RWPE2 (cell line): ENCODE data around the gene STX10.

Source experiments
- ATAC-seq: fragments of 200-7000 bp; cut with Tn5 transposase; 3 replicates; pipeline ENCODE4 v1.9.1; 2021; ENCODE audit warnings: low read depth
- DNase-seq: peaks from one replicate; pipeline ENCODE4 v3.0.0-alpha.2; 2020; ENCODE audit warnings: low spot score
- H3K27ac ChIP-seq: fragments of 450-650 bp; 2 replicates; pipeline ENCODE4 v1.5.1; 2017; ENCODE audit warnings: mild to moderate bottlenecking; ENCODE audit not compliant: poor library complexity, severe bottlenecking
- H3K27me3 ChIP-seq: fragments of 250-450 bp; sonication (Bioruptor Pico); 2 replicates; pipeline ENCODE4 v1.5.1; 2021; ENCODE audit warnings: mild to moderate bottlenecking, moderate library complexity; ENCODE audit not compliant: insufficient read depth, poor library complexity, severe bottlenecking
- H3K36me3 ChIP-seq: fragments of 250-450 bp; sonication (Bioruptor Pico); 2 replicates; pipeline ENCODE4 v1.5.1; 2020; ENCODE audit warnings: low read depth, mild to moderate bottlenecking, moderate library complexity
- H3K4me1 ChIP-seq: fragments of 250-450 bp; sonication (Bioruptor Pico); 2 replicates; pipeline ENCODE4 v1.5.1; 2021; ENCODE audit warnings: mild to moderate bottlenecking, moderate library complexity; ENCODE audit not compliant: insufficient read depth, poor library complexity, severe bottlenecking
- H3K4me3 ChIP-seq: fragments of 250-450 bp; sonication (Bioruptor Pico); 2 replicates; pipeline ENCODE4 v1.5.1; 2021; ENCODE audit warnings: mild to moderate bottlenecking, moderate library complexity; ENCODE audit not compliant: severe bottlenecking
- H3K9me3 ChIP-seq: fragments of 250-450 bp; sonication (Bioruptor Pico); 2 replicates; pipeline ENCODE4 v1.5.1; 2021; ENCODE audit warnings: mild to moderate bottlenecking, moderate library complexity; ENCODE audit not compliant: severe bottlenecking
- TF ChIP-seq, protein P1 (sequence below): fragments of 450-650 bp; IDR thresholded peaks from one replicate; pipeline ENCODE4 v1.5.1; 2017; ENCODE audit warnings: mild to moderate bottlenecking, moderate library complexity; ENCODE audit not compliant: poor library complexity, severe bottlenecking

The STX10 gene

DNA sequence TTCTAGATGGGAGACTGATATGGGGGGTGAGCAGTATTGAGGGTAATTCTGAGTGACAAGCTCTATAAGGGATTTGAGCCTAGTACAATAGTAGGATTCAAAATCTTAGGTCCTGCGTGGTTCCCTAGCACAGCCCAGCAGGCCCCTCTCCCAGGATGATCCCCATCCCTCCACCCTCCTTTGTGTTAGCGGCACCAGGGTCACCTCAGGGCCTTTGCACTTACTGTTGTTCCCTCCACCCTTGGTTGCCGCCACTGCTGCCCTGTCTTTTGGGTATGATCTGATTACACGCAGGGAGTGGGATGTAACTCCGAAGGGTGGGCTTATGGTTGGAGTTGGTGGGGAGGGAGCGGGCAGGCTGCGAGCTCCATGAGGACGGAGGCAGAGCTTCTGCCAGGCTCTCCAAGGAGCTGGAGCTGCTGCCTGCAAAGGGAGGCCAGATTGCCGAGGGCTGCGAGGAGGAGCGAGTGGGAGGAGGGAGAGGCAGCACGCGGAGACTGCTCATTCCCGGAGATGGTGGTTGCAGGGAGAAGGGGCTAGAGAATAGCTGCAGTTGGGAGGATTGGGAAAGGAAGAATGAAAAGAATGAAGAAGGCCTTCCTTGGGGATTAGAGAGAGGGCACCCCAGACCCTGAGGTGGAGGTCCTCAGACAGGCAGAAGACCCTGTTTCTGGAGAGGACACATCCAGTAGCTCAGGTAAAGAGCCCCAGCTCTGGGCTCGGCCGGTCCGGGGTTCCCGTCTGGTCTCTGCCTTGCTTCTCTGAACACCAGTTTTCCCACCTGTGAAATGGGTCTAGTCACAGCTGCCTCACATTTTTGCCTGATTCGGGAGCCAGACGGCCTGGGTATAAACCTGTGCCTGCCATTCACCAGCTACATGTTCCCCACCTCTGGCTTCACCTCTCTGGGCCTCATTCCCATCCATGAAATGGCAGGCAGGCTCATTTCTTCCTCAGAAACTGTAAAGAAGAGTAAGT, 26.9 kb downstream of the STX10 start:
- H3K4me1 ChIP-seq: peaks cover 5% of the 10 kb centered on the region
- no peak overlapping the region for H3K27ac ChIP-seq
- TF ChIP-seq, protein P1, sequence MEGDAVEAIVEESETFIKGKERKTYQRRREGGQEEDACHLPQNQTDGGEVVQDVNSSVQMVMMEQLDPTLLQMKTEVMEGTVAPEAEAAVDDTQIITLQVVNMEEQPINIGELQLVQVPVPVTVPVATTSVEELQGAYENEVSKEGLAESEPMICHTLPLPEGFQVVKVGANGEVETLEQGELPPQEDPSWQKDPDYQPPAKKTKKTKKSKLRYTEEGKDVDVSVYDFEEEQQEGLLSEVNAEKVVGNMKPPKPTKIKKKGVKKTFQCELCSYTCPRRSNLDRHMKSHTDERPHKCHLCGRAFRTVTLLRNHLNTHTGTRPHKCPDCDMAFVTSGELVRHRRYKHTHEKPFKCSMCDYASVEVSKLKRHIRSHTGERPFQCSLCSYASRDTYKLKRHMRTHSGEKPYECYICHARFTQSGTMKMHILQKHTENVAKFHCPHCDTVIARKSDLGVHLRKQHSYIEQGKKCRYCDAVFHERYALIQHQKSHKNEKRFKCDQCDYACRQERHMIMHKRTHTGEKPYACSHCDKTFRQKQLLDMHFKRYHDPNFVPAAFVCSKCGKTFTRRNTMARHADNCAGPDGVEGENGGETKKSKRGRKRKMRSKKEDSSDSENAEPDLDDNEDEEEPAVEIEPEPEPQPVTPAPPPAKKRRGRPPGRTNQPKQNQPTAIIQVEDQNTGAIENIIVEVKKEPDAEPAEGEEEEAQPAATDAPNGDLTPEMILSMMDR: no peak
- no peaks in the 10 kb centered on the region for H3K9me3 ChIP-seq
- no peak overlapping the region for H3K4me3 ChIP-seq
- DNase-seq (no peak), ATAC-seq (no peak)
- peaks cover 50% of the 10 kb centered on the region for H3K36me3 ChIP-seq
- no peaks in the 10 kb centered on the region for H3K27me3 ChIP-seq

DNA sequence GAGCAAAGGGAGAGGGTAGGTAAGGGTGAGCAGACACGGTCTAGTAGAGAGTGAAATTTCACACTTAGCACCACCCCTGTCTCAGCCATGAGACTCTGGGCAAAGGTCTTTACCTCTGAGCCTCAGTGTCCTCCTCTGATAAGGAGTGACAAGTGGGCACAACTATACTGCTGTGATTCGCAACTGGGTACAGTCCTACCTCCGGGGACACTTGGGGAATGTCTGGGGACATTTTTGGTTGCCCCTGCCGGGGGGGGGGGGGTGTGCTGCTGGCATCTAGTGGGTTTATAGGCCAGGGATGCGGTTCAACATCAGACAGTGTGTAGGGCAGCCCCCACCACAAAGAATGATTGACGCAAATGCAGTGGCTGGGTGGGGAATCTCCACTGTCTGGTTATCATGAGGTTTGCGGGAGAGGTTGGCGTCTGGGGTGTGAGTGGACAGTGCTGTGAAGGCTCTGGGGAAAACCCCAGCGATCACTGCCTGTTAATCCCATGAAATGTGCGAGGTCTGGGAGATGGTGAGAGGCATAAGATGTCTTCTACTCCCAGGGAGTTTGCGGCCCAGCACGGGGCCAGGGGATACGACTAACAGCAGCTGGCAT, 27.8 kb downstream of the STX10 start:
- H3K27me3 ChIP-seq: no peaks in the 10 kb centered on the region
- TF ChIP-seq, protein P1: no peak
- no peaks in the 10 kb centered on the region for H3K9me3 ChIP-seq
- ATAC-seq (no peak), DNase-seq (no peak)
- peaks cover 50% of the 10 kb centered on the region for H3K36me3 ChIP-seq
- no peak overlapping the region for H3K4me3 ChIP-seq
- no peak overlapping the region for H3K27ac ChIP-seq
- H3K4me1 ChIP-seq: peaks cover 5% of the 10 kb centered on the region

DNA sequence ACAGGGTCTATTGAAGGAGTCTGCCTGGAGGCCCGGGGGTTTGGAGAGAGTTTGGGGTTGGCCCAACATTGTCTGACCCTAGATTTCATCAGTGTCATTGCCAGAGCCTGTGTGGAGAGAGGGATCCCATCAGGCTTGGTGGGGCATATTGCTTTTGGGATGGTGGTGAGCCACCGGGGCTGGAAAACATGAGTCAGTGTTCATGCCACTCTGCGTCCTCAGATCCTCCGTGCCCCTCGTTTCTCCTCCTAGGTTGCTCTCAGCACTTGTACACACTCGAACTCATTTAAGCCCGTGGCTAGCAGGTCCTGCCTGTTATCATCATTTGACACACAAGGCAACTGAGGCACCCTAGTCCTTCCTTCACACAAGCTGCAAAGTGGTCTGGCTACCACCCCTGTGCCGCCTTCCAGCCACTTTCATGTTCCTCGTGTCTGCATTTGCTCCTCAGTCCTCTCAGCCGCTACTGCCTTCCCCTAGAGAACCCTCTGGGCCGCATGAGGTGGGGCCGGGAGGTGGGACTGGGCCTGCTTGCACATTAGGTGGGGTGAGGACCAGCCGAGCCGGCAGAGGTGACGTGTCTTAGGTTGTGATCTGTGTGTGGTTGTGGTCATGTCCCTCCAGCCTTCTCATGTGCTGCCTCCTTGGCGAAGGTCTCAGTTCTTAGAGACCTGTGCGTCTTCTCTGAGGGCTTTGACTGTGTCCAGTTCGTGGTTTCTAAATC, 28.5 kb downstream of the STX10 start:
- Histone ChIP-seq H3K4me3 (no peak overlapping the region), H3K4me1 (peaks cover 5% of the 10 kb centered on the region), H3K36me3 (peaks cover 48% of the 10 kb centered on the region), H3K27ac (no peak overlapping the region), H3K27me3 (no peaks in the 10 kb centered on the region), H3K9me3 (no peaks in the 10 kb centered on the region)
- no peak for DNase-seq
- no peak for ATAC-seq
- TF ChIP-seq, protein P1: no peak

DNA sequence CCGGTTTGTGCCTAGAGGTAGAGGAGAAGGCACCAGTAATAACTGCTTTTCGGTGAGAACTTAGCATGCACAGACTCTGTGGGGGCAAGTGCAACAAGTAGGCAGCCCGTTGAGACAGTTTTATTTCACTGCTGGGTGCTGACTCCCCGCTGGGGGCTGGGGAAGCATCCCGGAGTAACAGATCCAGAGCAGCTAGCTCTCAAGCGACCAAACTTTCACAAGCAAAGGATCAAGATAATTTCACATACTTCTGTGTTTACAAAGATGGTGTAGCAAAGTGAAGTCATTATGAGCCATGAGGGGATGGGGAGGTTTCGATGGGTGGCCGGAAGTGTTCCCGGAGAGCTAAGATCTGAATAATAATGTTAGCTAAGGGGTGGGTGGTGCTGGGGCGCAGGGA, 29.4 kb downstream of the STX10 start:
- ATAC-seq (no peak), DNase-seq (no peak)
- Histone ChIP-seq H3K4me1 (peaks cover 5% of the 10 kb centered on the region), H3K9me3 (no peaks in the 10 kb centered on the region), H3K36me3 (peaks cover 39% of the 10 kb centered on the region), H3K27me3 (no peaks in the 10 kb centered on the region), H3K4me3 (no peak overlapping the region), H3K27ac (peak overlapping the region; percentile 88)
- TF ChIP-seq, protein P1: no peak
